Activated CD4-positive, alpha-beta T cell treated with anti-CD3 and anti-CD28 coated beads for 36 hours (primary cell): Measurements from ENCODE around the gene NPPB. TPM values are rescaled to one million over a fixed set of nuclear protein-coding genes. Genes with fewer than 3 reads are reported as not detected.

Experiments
- ATAC-seq: fragments of 200-7000 bp; cut with Tn5 transposase; one replicate; pipeline ENCODE4 v1.10.0; 2021; ENCODE audit warnings: mild to moderate bottlenecking, moderate library complexity
- CTCF ChIA-PET: fragments of 350-600 bp; sonication (Branson Sonifier 250); formaldehyde crosslinking; loops from one replicate; lab custom pipeline; 2021; ENCODE audit warnings: antibody characterized with exemption; lab: Charles Lee
- POLR2A ChIA-PET: fragments of 350-600 bp; sonication (Branson Sonifier 250); formaldehyde crosslinking; loops from one replicate; lab custom pipeline; 2021; ENCODE audit warnings: antibody characterized with exemption, inconsistent platforms; lab: Charles Lee
- DNase-seq: peaks from one replicate; pipeline ENCODE4 v3.0.0-alpha.2; 2020
- H3K27ac Mint-ChIP-seq: one replicate; pipeline ENCODE4 v1.8.0; 2021; ENCODE audit warnings: mixed read lengths
- H3K27me3 Mint-ChIP-seq: one replicate; pipeline ENCODE4 v1.8.0; 2021; ENCODE audit warnings: mixed read lengths
- H3K36me3 Mint-ChIP-seq: one replicate; pipeline ENCODE4 v1.8.0; 2021; ENCODE audit warnings: low read depth, mixed read lengths
- H3K4me1 Mint-ChIP-seq: one replicate; pipeline ENCODE4 v1.8.0; 2021; ENCODE audit warnings: mixed read lengths
- H3K4me3 Mint-ChIP-seq: one replicate; pipeline ENCODE4 v1.8.0; 2021; ENCODE audit warnings: mild to moderate bottlenecking, moderate library complexity, mixed read lengths
- H3K9me3 Mint-ChIP-seq: one replicate; pipeline ENCODE4 v1.8.0; 2021; ENCODE audit warnings: low read depth, mixed read lengths
- intact Hi-C, 2 experiments: fragments of 100-400 bp; cut with DNase I in 1 of 2; cut with micrococcal nuclease in 1 of 2; formaldehyde crosslinking; loops; one replicate each; pipeline versions ENCODE4 v1.14.2 to v1.15.1; 2022 to 2024; cut with DNase I, micrococcal nuclease
- total RNA-seq, 2 experiments: library from RNA; stranded (reverse); gene quantifications; one replicate each; pipeline ENCODE4 v1.2.3, GENCODE V29; 2021

Gene NPPB
- total RNA-seq, 2 experiments from 2014 or later = not detected

DNA sequence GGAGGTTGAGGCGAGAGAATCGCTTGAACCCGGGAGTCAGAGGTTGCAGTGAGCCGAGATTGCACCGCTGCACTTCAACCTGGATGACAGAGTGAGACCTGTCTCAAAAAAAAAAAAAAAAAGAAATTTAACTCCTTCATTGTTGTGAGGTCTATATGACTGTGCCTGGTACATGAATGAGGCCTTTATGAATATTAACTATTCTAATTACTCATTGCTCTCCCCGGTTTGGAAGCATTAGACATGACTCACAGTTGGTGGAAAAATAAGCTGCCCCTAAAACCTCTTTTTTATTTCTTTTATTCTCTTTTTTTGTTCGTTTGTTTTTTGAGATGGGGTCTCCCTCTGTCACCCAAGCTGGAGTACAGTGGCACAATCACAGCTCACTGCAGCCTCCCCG, 3.3 kb downstream of the NPPB start:
- intact Hi-C loops = no loop called here

DNA sequence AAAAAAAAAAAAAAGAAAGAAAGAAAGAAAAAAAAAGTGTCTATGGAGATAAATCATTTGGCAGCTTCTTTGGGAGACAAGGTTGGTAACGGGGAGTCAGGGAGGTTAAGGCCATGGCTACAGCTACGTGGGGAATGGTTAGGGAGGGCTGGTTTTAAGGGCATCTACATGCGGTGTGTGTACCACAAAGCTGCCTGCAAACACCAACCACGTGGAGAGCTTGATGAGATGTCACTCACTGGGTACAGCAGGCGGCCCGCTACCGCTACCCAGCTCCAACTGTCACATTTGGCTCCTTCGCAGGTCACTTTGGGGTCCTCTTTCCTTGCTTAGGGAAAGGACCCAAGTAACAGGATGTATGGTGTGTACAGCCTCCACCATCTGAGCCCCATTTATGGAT, 4.2 kb downstream of the NPPB start:
- Mint-ChIP-seq H3K9me3 (no peaks in the 10 kb centered on the region), H3K4me3 (no peak overlapping the region), H3K4me1 (no peaks in the 10 kb centered on the region), H3K27me3 (peaks cover 34% of the 10 kb centered on the region), H3K36me3 (no peaks in the 10 kb centered on the region), H3K27ac (no peak overlapping the region)
- POLR2A ChIA-PET = interaction anchor here (1.5 kb wide), 1 partner anchor 54 kb away, joined by 7 read pairs; no protein-coding TSS in a partner anchor
- intact Hi-C loops = no loop called here
- DNase-seq (no peak), ATAC-seq (no peak)
- CTCF ChIA-PET = interaction anchor here (0.6 kb wide), 1 partner anchor 1499 kb away, joined by 3 read pairs; no protein-coding TSS in a partner anchor

More for the DNA sequence above, 3.3 kb downstream of the NPPB start:
- DNase-seq (no peak), ATAC-seq (peak; percentile 64)
- ChIA-PET CTCF (no interaction called here), POLR2A (interaction anchor here (0.6 to 1.5 kb wide), 2 partner anchors 50 to 53 kb away, joined by 3 to 7 read pairs; partner anchors contain the start of genes CLCN6 and MTHFR)
- no peaks in the 10 kb centered on the region for H3K4me1 Mint-ChIP-seq
- H3K27ac Mint-ChIP-seq = no peak overlapping the region
- peaks cover 43% of the 10 kb centered on the region for H3K27me3 Mint-ChIP-seq
- H3K9me3 Mint-ChIP-seq = no peaks in the 10 kb centered on the region
- no peaks in the 10 kb centered on the region for H3K36me3 Mint-ChIP-seq
- no peak overlapping the region for H3K4me3 Mint-ChIP-seq

DNA sequence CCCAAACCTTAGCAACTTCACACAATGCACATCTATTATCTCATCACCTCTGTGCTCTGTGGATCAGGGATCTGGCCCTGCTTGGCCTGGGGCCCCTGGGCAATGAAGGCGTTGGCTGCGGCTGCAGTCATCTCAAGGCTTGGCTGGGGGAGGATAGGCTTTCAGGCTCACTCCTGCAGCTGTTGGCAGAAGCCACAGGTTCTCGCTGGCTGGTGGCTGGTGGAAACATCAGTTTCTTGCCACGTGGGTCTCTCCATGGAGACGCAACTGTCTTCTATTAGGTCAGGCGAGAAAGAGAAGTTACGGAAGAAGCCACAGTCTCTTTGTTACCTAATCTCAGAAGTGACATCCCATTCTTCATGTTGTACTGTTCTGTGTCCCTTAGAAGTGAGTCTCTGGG, 7.6 kb downstream of the NPPB start:
- H3K9me3 Mint-ChIP-seq = no peaks in the 10 kb centered on the region
- POLR2A ChIA-PET = interaction anchor here (0.6 kb wide), 1 partner anchor 73 kb away, joined by 3 read pairs; no protein-coding TSS in a partner anchor
- no peaks in the 10 kb centered on the region for H3K4me1 Mint-ChIP-seq
- DNase-seq = no peak
- no peaks in the 10 kb centered on the region for H3K36me3 Mint-ChIP-seq
- peaks cover 18% of the 10 kb centered on the region for H3K27me3 Mint-ChIP-seq
- no peak overlapping the region for H3K4me3 Mint-ChIP-seq
- CTCF ChIA-PET = interaction anchor here (0.6 to 1.8 kb wide), 2 partner anchors 13 to 365 kb away, joined by 3 to 4 read pairs; no protein-coding TSS in a partner anchor
- H3K27ac Mint-ChIP-seq = no peak overlapping the region
- no peak for ATAC-seq
- intact Hi-C loops = no loop called here

DNA sequence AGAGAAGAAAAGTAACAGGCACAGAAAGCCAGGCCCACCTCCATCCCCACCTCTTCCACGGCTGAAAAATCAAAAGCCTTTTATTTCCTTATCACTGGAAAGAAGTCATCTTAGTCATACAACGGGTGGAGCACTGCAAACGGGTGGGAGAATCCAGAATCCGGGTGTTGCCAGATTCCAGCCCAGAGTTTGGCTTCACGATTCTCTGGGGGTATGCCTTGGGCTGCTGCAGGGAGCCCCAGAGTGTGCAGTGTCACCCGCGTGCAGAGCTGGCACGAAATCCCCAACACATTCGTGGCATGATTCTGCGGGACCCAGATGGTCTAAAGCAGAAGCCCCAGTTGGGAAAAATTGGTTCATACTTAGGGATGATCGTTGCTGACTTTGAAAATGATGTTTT, 8.6 kb downstream of the NPPB start:
- POLR2A ChIA-PET = no interaction called here
- no peak for ATAC-seq
- Mint-ChIP-seq H3K9me3 (no peaks in the 10 kb centered on the region), H3K36me3 (no peaks in the 10 kb centered on the region), H3K27me3 (peaks cover 18% of the 10 kb centered on the region), H3K27ac (no peak overlapping the region), H3K4me3 (no peak overlapping the region), H3K4me1 (no peaks in the 10 kb centered on the region)
- CTCF ChIA-PET = interaction anchor here (0.6 kb wide), 1 partner anchor 39 kb away, joined by 4 read pairs; no protein-coding TSS in a partner anchor
- intact Hi-C loops = no loop called here
- no peak for DNase-seq

DNA sequence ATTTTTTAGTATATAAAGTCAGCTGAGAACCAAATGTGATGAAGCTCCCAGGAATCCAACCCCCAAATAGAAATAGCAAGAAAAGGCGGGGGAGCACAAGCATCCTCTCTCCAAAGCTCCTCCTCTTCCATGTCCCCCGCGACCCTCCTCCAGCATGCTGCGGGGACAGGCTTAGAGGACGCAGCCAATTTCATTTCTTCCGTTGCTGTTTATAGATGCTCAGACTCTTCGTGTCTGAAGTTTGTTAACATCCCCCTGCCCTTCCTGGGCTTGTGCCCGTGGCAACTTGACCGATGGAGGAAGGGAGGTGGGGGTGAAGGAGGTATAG, 10.4 kb downstream of the NPPB start:
- H3K4me1 Mint-ChIP-seq = no peaks in the 10 kb centered on the region
- H3K9me3 Mint-ChIP-seq = no peaks in the 10 kb centered on the region
- intact Hi-C loops = no loop called here
- ChIA-PET CTCF (interaction anchor here (0.8 kb wide), 1 partner anchor 10 kb away, joined by 3 read pairs; no protein-coding TSS in a partner anchor), POLR2A (no interaction called here)
- H3K27ac Mint-ChIP-seq = no peak overlapping the region
- no peak overlapping the region for H3K4me3 Mint-ChIP-seq
- peaks cover 10% of the 10 kb centered on the region for H3K36me3 Mint-ChIP-seq
- ATAC-seq (no peak), DNase-seq (no peak)
- H3K27me3 Mint-ChIP-seq = peaks cover 11% of the 10 kb centered on the region

DNA sequence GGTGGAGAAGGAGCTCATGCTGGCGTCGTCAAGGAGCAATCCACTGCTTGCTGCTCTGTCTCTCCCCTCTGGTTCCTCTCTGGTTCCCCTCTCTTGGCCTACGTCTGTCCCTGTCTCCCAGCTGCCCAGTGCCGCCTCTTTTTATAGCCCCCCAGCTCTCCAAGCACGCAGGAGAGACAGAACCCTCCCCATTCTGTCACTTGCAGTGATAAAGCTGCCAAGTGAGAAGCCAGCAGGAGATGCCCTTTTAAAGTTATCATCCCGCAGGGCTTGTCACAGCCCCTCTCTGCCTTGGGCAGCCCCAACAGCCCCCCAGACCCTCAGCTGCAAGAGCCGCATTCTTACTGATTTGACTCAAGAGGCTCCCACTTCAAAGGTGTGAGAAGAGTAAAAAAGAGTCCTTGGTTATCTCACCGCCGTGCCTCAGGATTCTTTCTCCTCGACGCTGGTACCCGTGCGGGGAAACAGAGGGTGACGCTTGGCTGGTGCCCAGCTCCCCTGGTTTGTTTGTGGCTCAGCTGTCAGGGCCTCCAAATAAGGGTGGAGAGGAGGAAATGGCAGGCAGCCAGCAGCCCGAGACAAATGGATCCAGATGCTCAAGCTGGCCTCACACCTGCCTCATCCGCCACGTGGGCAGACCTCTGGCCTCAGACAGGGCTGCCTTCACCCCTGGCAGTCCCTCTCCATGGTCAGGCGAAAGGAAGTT, 10.9 kb downstream of the NPPB start, which contains the start of gene NPPA:
NPPA (minus strand) TSS at position 117 of the 706 bp plus-strand sequence; CDS start at position 18, 99 bp downstream.
- H3K36me3 Mint-ChIP-seq = peaks cover 10% of the 10 kb centered on the region
- no peaks in the 10 kb centered on the region for H3K4me1 Mint-ChIP-seq
- no peak for DNase-seq
- POLR2A ChIA-PET = interaction anchor here (0.7 kb wide), 1 partner anchor 271 kb away, joined by 3 read pairs; no protein-coding TSS in a partner anchor
- H3K27ac Mint-ChIP-seq = no peak within 1 kb of the TSS
- H3K9me3 Mint-ChIP-seq = no peaks in the 10 kb centered on the region
- H3K27me3 Mint-ChIP-seq = peaks cover 7% of the 10 kb centered on the region
- no peak for ATAC-seq
- intact Hi-C loops = no loop called here
- H3K4me3 Mint-ChIP-seq = no peak within 1 kb of the TSS
- CTCF ChIA-PET = interaction anchor here (0.7 to 0.8 kb wide), 2 partner anchors 10 to 250 kb away, joined by 3 read pairs; no protein-coding TSS in a partner anchor

DNA sequence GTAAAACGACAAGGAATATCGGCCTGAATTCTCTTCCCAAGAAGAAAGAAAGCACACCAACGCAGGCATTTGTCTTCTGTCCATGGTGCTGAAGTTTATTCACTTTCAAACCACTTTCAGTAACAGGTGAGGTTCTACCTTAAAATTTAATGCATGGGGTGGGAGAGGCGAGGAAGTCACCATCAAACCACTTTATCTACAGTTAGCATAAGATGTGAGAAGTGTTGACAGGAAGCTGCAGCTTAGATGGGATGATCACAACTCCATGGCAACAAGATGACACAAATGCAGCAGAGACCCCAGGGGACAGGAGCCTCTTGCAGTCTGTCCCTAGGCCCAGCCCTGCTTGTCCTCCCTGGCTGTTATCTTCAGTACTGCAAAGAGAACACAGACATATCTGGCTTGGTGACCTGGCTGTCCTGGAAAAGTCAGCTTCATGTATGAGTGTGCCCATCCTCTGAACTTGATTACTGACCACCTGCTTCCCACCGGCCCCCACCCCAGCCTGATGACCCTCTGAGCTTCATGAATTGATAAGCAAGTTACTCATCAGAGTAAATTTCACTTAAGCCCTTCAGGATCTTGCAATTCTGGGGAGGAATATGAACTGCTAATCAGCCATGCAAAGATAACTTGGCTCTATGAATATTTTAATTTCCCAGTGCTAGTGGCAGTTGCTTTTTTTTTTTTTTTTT, 13.0 kb downstream of the NPPB start:
- H3K4me1 Mint-ChIP-seq = no peaks in the 10 kb centered on the region
- H3K9me3 Mint-ChIP-seq = no peaks in the 10 kb centered on the region
- H3K27ac Mint-ChIP-seq = no peak overlapping the region
- CTCF ChIA-PET = interaction anchor here (0.5 to 0.7 kb wide), 4 partner anchors 11 to 693 kb away, joined by 3 to 4 read pairs (median 4); partner anchors contain the start of gene AGTRAP
- H3K4me3 Mint-ChIP-seq = no peak overlapping the region
- POLR2A ChIA-PET = no interaction called here
- no peaks in the 10 kb centered on the region for H3K27me3 Mint-ChIP-seq
- ATAC-seq (no peak), DNase-seq (no peak)
- intact Hi-C loops = no loop called here
- peaks cover 16% of the 10 kb centered on the region for H3K36me3 Mint-ChIP-seq

DNA sequence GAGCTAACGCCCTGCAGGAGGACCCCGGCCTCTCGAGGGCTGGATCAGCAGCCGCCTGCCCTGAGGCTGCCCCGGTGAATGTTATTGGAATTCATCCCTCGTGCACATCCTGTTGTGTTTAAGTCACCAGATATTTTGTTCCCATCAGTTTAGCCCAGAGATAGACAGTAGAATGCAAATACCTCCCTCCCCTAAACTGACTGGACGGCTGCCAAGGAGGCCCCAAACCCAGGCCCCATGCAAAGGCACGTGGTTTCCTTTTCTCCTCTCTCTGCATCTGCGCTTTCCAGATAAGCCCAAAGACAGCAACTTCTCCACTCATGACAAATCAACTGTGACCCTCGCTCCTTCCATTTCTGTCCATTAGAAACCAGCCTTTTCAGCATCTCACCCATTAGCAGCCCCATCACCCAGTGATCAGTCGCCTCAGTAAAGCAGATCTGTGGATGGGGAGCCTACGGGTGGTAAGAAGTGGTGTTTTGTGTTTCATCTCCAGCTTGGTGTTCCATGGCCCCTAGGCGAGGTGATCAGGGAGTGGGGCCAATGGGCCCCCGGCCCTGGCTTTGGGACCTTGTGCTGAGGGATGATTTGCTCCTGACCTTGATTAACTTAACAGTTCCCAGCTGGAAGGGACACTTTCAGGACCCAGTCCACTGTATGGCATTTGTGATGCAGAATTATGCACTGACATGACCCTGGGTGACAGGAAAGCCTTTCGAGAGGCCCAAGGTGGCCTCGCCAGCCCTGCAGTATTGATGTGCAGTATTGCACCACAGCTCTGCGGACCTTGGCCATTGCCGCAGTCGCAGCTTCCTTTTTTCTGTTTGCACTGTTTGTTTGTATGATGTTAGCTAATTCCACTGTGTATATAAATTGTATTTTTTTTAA, 16.3 kb downstream of the NPPB start:
- no peaks in the 10 kb centered on the region for H3K9me3 Mint-ChIP-seq
- H3K27ac Mint-ChIP-seq = no peak overlapping the region
- DNase-seq = no peak
- no peak for ATAC-seq
- intact Hi-C loops = no loop called here
- H3K4me3 Mint-ChIP-seq = no peak overlapping the region
- CTCF ChIA-PET = interaction anchor here (1.4 kb wide), 1 partner anchor 66 kb away, joined by 3 read pairs; no protein-coding TSS in a partner anchor
- no peaks in the 10 kb centered on the region for H3K27me3 Mint-ChIP-seq
- H3K36me3 Mint-ChIP-seq = peaks cover 33% of the 10 kb centered on the region
- POLR2A ChIA-PET = interaction anchor here (1.1 kb wide), 1 partner anchor 66 kb away, joined by 4 read pairs; no protein-coding TSS in a partner anchor
- no peaks in the 10 kb centered on the region for H3K4me1 Mint-ChIP-seq

DNA sequence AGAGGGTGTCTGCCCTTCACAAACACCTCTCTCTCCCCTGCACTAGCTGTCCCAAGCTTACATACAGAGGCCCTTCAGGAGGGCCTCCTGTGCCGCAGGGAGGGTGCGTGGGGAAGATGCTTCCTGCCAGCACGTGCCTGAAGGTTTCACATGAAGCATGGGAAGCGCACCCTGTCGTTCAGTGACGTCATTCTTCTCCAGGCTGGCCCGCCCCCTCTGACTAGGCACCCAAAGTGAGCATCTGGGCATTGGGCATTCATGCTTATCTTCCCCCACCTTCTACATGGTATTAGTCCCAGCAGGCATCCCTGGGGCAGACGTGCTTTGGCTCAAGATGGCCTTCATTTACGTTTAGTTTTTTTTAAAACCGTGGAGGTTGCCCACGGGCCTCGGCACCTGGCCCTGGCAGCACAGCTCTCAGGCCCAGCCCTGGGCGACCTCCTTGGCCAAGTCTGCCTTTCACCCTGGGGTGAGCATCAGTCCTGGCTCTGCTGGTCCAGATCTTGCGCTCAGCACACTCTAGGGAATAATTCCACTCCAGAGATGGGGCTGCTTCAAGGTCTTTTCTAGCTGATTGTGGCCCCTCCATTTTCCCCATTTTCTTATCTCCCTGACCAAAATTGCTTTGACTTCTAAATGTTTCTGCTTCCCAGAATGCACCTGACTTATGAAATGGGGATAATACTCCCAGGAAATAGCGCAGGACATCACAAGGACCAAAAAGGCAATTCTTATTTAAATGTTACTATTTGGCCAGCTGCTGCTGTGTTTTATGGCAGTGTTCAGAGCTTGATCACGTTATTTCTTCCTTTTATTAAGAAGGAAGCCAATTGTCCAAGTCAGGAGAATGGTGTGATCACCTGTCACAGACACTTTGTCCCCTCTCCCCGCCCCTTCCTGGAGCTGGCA, 17.2 kb downstream of the NPPB start:
- intact Hi-C loops = no loop called here
- no peaks in the 10 kb centered on the region for H3K4me1 Mint-ChIP-seq

More for the DNA sequence above, 17.2 kb downstream of the NPPB start:
- Mint-ChIP-seq H3K27me3 (no peaks in the 10 kb centered on the region), H3K4me3 (no peak overlapping the region), H3K36me3 (peaks cover 35% of the 10 kb centered on the region), H3K9me3 (no peaks in the 10 kb centered on the region), H3K27ac (no peak overlapping the region)
- ChIA-PET CTCF (interaction anchor here (0.7 to 0.8 kb wide), 3 partner anchors 51 to 73 kb away, joined by 3 read pairs; no protein-coding TSS in a partner anchor), POLR2A (interaction anchor here (1.1 kb wide), 1 partner anchor 67 kb away, joined by 4 read pairs; no protein-coding TSS in a partner anchor)
- ATAC-seq = no peak
- no peak for DNase-seq
